ENCODE measurements around the gene RGS2. TPM values are rescaled to one million over a fixed set of nuclear protein-coding genes. Genes with fewer than 3 reads are reported as not detected.

RGS2 gene
- polyA plus RNA-seq, 1 donor from 2014 or later: 189 TPM

DNA sequence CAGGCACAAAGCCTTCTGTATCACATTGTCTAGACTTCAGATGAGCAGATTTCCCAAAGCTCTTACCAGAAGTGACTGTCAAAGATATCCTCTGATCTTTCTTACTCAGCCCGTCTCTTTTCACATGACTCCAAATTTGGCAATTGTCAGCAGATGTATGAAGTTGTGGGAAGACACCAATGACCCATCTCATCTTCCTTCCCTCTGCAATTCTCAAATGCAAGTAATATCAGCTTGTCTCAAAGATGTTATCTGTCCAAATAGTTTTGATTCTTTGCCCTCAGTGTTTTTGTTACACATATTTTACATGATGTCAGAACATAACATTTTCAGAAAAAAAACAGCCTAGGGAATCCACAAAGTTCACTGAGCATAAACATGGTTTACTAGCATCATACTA, 45.1 kb upstream of the RGS2 start:
- peak overlapping the region; percentile 37 for H3K4me2 ChIP-seq (ENCODE audit: low read length)
- no peak overlapping the region for H3K9ac ChIP-seq (ENCODE audit: low read length)
- peak overlapping the region; percentile 34 for H3K4me3 ChIP-seq (ENCODE audit: low read length)
- H3K27ac ChIP-seq (ENCODE audit: low read length): peak overlapping the region; percentile 73
- no peak overlapping the region for H2AFZ ChIP-seq (ENCODE audit: low read depth, low read length)
- no peaks in the 10 kb centered on the region for H4K20me1 ChIP-seq (ENCODE audit: insufficient read depth)
- no peaks in the 10 kb centered on the region for H3K36me3 ChIP-seq (ENCODE audit: insufficient read depth, low read length)
- H3K27me3 ChIP-seq (ENCODE audit: insufficient read depth, low read depth, low read length): no peaks in the 10 kb centered on the region
- TF ChIP-seq REST (IDR thresholded peaks at IDR 0.05; ENCODE audit: borderline replicate concordance) (no peak), POLR2AphosphoS5 (IDR thresholded peaks at IDR 0.05) (no peak), SMC3 (conservative IDR thresholded peaks at IDR 0.05; ENCODE audit: poor library complexity) (no peak), TAF1 (IDR thresholded peaks at IDR 0.05; ENCODE audit: low read depth) (no peak)
- H3K9me3 ChIP-seq (ENCODE audit: low read length): no peaks in the 10 kb centered on the region
- H3K9me2 ChIP-seq (ENCODE audit: insufficient read depth, low read length): no peaks in the 10 kb centered on the region
- no peaks in the 10 kb centered on the region for H3K79me2 ChIP-seq (replicated peaks; ENCODE audit: insufficient read depth, low read length)
- H3F3A ChIP-seq (ENCODE audit: insufficient read depth, low read length, poor library complexity, severe bottlenecking): peaks cover 2% of the 10 kb centered on the region

DNA sequence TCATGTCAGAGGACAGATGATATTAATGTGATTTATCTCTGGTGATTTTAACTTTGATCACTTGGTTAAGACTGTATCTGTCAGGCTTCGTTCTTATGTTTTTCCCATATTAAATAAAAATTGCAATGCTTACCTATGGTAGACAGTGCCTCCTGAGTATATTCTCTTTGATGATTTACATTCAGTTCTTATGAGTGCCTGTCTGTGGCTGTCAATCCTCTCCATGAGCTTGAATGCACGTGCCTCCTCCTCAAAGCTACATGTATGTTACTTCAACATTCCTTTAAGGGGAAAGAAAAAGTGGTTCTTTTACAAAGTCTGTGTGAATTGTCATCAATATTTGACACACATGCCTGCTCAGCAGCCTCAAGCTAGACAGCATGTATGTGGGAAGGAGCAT, 44.2 kb upstream of the RGS2 start:
- no peaks in the 10 kb centered on the region for H3K79me2 ChIP-seq (replicated peaks; ENCODE audit: insufficient read depth, low read length)
- TF ChIP-seq SMC3 (conservative IDR thresholded peaks at IDR 0.05; ENCODE audit: poor library complexity): peak; percentile 26
- no peak for TF ChIP-seq EZH2 (IDR thresholded peaks at IDR 0.05; ENCODE audit: borderline replicate concordance, insufficient read depth, low read length, poor library complexity, severe bottlenecking)
- TF ChIP-seq TAF1 (IDR thresholded peaks at IDR 0.05; ENCODE audit: low read depth): no peak
- peak; percentile 76 for TF ChIP-seq MXI1 (conservative IDR thresholded peaks at IDR 0.05; ENCODE audit: poor library complexity, severe bottlenecking)
- no peak for TF ChIP-seq REST (IDR thresholded peaks at IDR 0.05; ENCODE audit: borderline replicate concordance)
- TF ChIP-seq CTCF (IDR thresholded peaks at IDR 0.05; ENCODE audit: poor library complexity, severe bottlenecking): no peak
- peak; percentile 47 for TF ChIP-seq RAD21 (conservative IDR thresholded peaks at IDR 0.05)
- peak; percentile 89 for TF ChIP-seq EP300 (conservative IDR thresholded peaks at IDR 0.05; ENCODE audit: poor library complexity, severe bottlenecking)
- peak; percentile 63 for TF ChIP-seq POLR2AphosphoS5 (IDR thresholded peaks at IDR 0.05)

More for the DNA sequence above, 44.2 kb upstream of the RGS2 start:
- no peaks in the 10 kb centered on the region for H3K27me3 ChIP-seq (ENCODE audit: insufficient read depth, low read depth, low read length)
- H4K20me1 ChIP-seq (ENCODE audit: insufficient read depth): no peaks in the 10 kb centered on the region
- peaks cover 2% of the 10 kb centered on the region for H3F3A ChIP-seq (ENCODE audit: insufficient read depth, low read length, poor library complexity, severe bottlenecking)
- H2AFZ ChIP-seq (ENCODE audit: low read depth, low read length): no peak overlapping the region
- H3K4me2 ChIP-seq (ENCODE audit: low read length): peak overlapping the region; percentile 37
- no peak overlapping the region for H3K9ac ChIP-seq (ENCODE audit: low read length)
- peak overlapping the region; percentile 34 for H3K4me3 ChIP-seq (ENCODE audit: low read length)
- H3K9me3 ChIP-seq (ENCODE audit: low read length): no peaks in the 10 kb centered on the region
- no peaks in the 10 kb centered on the region for H3K36me3 ChIP-seq (ENCODE audit: insufficient read depth, low read length)
- H3K9me2 ChIP-seq (ENCODE audit: insufficient read depth, low read length): no peaks in the 10 kb centered on the region
- H3K27ac ChIP-seq (ENCODE audit: low read length): peak overlapping the region; percentile 73

Data from neural cell (in vitro differentiated cells).